ENCODE results near the gene CUEDC2. TPM values are rescaled to one million over a fixed set of nuclear protein-coding genes. Genes with fewer than 3 reads are reported as not detected.

CUEDC2 gene
- total RNA-seq, 4 donors from 2014 or later = 24.0 to 50.9 (median 40.7) TPM

- no peak for TF ChIP-seq CTCF (IDR thresholded peaks at IDR 0.05; ENCODE audit: low read depth)
Observed at GRCh38 chr10:102421507-102421756, 10.9 kb downstream of the CUEDC2 start.

- no peak for TF ChIP-seq CTCF (IDR thresholded peaks at IDR 0.05; ENCODE audit: low read depth)
Observed at GRCh38 chr10:102420714-102421506, 11.5 kb downstream of the CUEDC2 start, which contains the start of gene FBXL15. Gene FBXL15, plus strand, starts transcription at chr10:102420836. Its CDS starts 294 bp downstream, at chr10:102421130.

- TF ChIP-seq CTCF (IDR thresholded peaks at IDR 0.05; ENCODE audit: low read depth) = no peak
Observed at GRCh38 chr10:102420181-102420713, 12.1 kb downstream of the CUEDC2 start.

GRCh38 chr10:102419269-102420180 is 12.8 kb downstream of the CUEDC2 start:
- TF ChIP-seq CTCF (IDR thresholded peaks at IDR 0.05; ENCODE audit: low read depth) = no peak

- no peak for TF ChIP-seq CTCF (IDR thresholded peaks at IDR 0.05; ENCODE audit: low read depth)
Observed at GRCh38 chr10:102418622-102419268, 13.6 kb downstream of the CUEDC2 start, which contains the start of gene PSD. Gene PSD, minus strand, starts transcription at chr10:102418785. Its CDS starts 1,747 bp downstream, at chr10:102417038.

GRCh38 chr10:102416695-102417094 is 15.7 kb downstream of the CUEDC2 start:
- no peak for TF ChIP-seq CTCF (IDR thresholded peaks at IDR 0.05; ENCODE audit: low read depth)
